ENCODE data around the gene ADAMTS5.

DNA sequence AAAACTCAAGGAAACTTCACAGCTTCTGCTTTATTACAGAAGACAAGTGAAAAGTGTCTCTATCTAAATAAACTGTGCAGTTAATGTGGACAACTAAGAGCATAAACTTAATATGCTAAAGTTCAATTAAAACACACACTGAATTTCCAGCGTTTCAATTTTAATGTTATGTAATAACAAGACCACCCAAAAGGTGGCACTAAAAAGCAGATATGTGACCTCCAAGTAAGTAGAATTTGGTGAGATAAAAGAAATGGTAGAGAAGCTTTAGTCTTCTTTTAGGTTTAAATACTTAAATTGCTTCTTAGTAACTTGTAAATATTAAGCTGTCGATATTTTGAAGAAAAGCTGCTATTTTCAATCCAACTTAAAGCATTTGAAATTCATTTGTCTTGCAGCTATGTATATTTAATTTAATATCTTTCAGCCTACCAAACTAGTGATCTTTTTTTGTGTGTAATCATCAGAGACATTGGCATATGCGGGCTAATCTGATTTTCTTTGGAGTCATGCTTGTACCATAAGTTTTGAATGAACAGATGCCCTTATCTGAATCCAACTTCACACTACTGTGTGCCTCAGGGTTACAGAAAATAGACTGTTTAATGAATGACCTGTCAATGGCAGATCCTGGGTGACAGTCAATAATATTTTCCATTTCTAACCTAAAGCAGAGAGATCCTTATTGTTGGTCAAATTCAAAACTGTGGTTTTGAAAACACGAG is 85.2 kb downstream of the ADAMTS5 start:
- TF ChIP-seq, protein P1, sequence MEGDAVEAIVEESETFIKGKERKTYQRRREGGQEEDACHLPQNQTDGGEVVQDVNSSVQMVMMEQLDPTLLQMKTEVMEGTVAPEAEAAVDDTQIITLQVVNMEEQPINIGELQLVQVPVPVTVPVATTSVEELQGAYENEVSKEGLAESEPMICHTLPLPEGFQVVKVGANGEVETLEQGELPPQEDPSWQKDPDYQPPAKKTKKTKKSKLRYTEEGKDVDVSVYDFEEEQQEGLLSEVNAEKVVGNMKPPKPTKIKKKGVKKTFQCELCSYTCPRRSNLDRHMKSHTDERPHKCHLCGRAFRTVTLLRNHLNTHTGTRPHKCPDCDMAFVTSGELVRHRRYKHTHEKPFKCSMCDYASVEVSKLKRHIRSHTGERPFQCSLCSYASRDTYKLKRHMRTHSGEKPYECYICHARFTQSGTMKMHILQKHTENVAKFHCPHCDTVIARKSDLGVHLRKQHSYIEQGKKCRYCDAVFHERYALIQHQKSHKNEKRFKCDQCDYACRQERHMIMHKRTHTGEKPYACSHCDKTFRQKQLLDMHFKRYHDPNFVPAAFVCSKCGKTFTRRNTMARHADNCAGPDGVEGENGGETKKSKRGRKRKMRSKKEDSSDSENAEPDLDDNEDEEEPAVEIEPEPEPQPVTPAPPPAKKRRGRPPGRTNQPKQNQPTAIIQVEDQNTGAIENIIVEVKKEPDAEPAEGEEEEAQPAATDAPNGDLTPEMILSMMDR (IDR thresholded peaks at IDR 0.05): no peak
- TF ChIP-seq POLR2A (IDR thresholded peaks at IDR 0.05): no peak
